Gastrocnemius medialis (tissue), 4 donors: ENCODE data around the gene GPATCH3.

Source experiments
- POLR2A ChIP-seq, 2 donors: fragments of 450-650 bp; IDR thresholded peaks; one replicate each; pipeline ENCODE4 v1.6.1; 2017; ENCODE audit warnings: antibody characterized with exemption in 2 of 2, mild to moderate bottlenecking in 2 of 2, moderate library complexity in 2 of 2
- TF ChIP-seq, protein P1 (sequence below), 5 experiments: fragments of 450-650 bp in 3 of 5; fragments of 200-600 bp in 2 of 5; sonication (generic) in 2 of 5; IDR thresholded peaks in 4 of 5; conservative IDR thresholded peaks in 1 of 5; 1 replicate in 4 of 5; 2 replicates in 1 of 5; pipeline ENCODE4 v1.5.1; 2016 to 2019; ENCODE audit warnings: antibody characterized with exemption in 5 of 5, mild to moderate bottlenecking in 3 of 5, moderate library complexity in 3 of 5

DNA sequence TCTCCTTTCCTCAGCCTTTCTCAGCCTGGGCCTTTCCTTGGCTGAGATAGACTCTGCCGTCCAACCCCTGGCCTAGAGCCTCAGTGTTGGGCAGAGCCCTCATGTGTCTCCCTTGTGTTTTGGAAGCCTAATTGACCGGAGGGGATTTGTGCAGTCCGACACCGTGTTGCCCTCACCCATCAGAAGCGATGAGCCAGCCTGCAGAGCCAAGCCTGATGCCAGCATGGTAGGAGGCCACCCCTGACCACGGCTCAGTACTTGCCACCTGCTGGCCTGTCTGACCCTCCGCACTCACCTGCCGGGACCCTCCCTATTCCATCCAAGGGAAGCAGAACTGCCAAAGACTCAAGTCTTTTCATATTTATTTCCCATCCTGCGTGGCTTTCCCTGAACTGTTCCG is 46.7 kb downstream of the GPATCH3 start:
- TF ChIP-seq, protein P1, sequence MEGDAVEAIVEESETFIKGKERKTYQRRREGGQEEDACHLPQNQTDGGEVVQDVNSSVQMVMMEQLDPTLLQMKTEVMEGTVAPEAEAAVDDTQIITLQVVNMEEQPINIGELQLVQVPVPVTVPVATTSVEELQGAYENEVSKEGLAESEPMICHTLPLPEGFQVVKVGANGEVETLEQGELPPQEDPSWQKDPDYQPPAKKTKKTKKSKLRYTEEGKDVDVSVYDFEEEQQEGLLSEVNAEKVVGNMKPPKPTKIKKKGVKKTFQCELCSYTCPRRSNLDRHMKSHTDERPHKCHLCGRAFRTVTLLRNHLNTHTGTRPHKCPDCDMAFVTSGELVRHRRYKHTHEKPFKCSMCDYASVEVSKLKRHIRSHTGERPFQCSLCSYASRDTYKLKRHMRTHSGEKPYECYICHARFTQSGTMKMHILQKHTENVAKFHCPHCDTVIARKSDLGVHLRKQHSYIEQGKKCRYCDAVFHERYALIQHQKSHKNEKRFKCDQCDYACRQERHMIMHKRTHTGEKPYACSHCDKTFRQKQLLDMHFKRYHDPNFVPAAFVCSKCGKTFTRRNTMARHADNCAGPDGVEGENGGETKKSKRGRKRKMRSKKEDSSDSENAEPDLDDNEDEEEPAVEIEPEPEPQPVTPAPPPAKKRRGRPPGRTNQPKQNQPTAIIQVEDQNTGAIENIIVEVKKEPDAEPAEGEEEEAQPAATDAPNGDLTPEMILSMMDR (IDR thresholded peaks at IDR 0.05 in 4 of 5, conservative IDR thresholded peaks at IDR 0.05 in 1 of 5), result no peak
- no peak for TF ChIP-seq POLR2A (IDR thresholded peaks at IDR 0.05)
